Measurements from ENCODE around the gene STRBP. TPM values are rescaled to one million over a fixed set of nuclear protein-coding genes. Genes with fewer than 3 reads are reported as not detected.

Gene STRBP
- total RNA-seq, 1 donor from 2014 or later = 65.9 TPM

DNA sequence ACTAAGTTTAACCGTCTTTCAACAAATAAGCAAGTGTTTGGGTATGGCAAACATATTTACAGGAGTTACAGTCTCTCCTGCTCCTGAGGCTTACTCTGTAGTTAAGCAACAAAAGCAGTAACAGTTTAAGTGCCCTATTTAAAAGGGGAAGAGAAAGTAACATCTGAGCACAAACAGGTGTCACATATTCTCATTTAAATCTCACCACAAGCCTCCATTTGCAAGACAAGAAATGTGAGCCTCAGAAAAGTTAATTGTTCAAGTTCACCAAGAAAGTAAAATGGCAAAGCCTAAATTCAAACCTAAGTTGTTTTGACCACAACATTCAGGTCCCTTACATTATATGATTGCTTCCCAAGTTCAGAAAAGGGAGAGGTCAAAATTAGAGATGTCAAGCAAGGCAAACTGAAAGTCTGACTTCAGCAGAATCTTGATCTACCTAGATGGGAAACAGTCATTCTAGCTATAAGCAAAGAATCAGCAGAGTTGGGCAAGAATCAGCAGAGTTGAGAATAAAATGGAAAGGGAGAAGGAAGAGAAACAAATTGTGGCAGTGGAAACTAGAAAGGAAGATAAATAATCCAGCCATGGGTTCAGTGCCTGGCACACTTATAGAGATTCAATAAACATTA, 93.4 kb downstream of the STRBP start:
- H3K9me3 Mint-ChIP-seq = no peaks in the 10 kb centered on the region
- DNase-seq (ENCODE audit: low spot score in 2 of 2, unreplicated experiment in 2 of 2) = no peak
- H3K27me3 Mint-ChIP-seq (ENCODE audit: low read depth) = no peaks in the 10 kb centered on the region
- H3K4me1 Mint-ChIP-seq = peaks cover 3% of the 10 kb centered on the region
- no peak overlapping the region for H3K4me3 Mint-ChIP-seq
- H3K36me3 Mint-ChIP-seq = peaks cover 7% of the 10 kb centered on the region
- H3K27ac Mint-ChIP-seq = no peak overlapping the region
- TF ChIP-seq, protein P1, sequence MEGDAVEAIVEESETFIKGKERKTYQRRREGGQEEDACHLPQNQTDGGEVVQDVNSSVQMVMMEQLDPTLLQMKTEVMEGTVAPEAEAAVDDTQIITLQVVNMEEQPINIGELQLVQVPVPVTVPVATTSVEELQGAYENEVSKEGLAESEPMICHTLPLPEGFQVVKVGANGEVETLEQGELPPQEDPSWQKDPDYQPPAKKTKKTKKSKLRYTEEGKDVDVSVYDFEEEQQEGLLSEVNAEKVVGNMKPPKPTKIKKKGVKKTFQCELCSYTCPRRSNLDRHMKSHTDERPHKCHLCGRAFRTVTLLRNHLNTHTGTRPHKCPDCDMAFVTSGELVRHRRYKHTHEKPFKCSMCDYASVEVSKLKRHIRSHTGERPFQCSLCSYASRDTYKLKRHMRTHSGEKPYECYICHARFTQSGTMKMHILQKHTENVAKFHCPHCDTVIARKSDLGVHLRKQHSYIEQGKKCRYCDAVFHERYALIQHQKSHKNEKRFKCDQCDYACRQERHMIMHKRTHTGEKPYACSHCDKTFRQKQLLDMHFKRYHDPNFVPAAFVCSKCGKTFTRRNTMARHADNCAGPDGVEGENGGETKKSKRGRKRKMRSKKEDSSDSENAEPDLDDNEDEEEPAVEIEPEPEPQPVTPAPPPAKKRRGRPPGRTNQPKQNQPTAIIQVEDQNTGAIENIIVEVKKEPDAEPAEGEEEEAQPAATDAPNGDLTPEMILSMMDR (IDR thresholded peaks at IDR 0.05; ENCODE audit: unreplicated experiment) = no peak

DNA sequence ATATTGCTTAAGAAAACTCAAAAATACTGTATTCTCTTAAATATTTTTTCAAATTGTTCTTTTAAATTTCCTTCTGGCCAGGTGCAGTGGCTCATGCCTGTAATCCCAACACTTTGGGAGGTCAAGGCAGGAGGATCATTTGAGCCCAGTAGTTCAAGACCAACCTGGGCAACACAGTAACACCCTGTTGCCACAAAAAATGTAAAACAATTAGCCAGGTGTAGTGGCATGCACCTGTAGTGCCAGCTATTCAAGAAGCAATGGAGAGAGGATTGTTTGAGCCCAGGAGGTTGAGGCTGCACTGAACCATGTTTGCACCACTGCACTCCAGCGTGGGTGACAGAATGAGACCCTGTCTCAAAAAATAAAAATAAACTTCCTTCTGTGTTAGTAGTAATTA, 94.3 kb downstream of the STRBP start:
- Mint-ChIP-seq H3K27ac (no peak overlapping the region), H3K4me1 (peaks cover 3% of the 10 kb centered on the region), H3K9me3 (no peaks in the 10 kb centered on the region), H3K27me3 (ENCODE audit: low read depth) (no peaks in the 10 kb centered on the region), H3K36me3 (peaks cover 7% of the 10 kb centered on the region), H3K4me3 (no peak overlapping the region)
- DNase-seq (ENCODE audit: low spot score in 2 of 2, unreplicated experiment in 2 of 2) = no peak
- TF ChIP-seq, protein P1 (IDR thresholded peaks at IDR 0.05; ENCODE audit: unreplicated experiment) = no peak

GRCh38 chr9:123169926-123170325, 98.5 kb downstream of the STRBP start:
- TF ChIP-seq, protein P1 (IDR thresholded peaks at IDR 0.05; ENCODE audit: unreplicated experiment) = no peak
- no peaks in the 10 kb centered on the region for H3K27me3 Mint-ChIP-seq (ENCODE audit: low read depth)
- H3K36me3 Mint-ChIP-seq = peaks cover 4% of the 10 kb centered on the region
- H3K4me3 Mint-ChIP-seq = no peak overlapping the region
- DNase-seq (ENCODE audit: low spot score in 2 of 2, unreplicated experiment in 2 of 2) = no peak
- no peak overlapping the region for H3K27ac Mint-ChIP-seq
- peaks cover 12% of the 10 kb centered on the region for H3K4me1 Mint-ChIP-seq
- H3K9me3 Mint-ChIP-seq = no peaks in the 10 kb centered on the region

DNA sequence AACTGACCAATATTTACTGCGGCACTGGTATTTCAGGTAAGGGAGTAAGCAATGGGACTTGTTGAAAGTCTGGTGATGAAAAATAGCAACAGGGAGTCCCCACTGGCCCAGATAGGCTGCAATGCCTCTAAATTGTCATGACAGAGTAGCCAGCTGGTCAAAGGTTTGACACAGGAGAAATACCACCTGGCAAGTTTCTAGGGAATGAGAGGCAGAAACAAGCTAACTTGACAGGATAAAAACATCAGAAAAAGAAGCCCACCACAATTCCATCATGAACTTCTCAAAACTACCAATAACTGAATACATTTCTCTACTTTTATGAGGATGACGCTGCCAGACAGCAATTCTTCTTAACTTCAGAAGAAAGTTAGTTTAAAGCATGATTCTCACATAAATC, 99.8 kb downstream of the STRBP start:
- peaks cover 12% of the 10 kb centered on the region for H3K4me1 Mint-ChIP-seq
- H3K9me3 Mint-ChIP-seq = no peaks in the 10 kb centered on the region
- peak overlapping the region; percentile 70 for H3K27ac Mint-ChIP-seq
- H3K4me3 Mint-ChIP-seq = no peak overlapping the region
- no peak for DNase-seq (ENCODE audit: low spot score in 2 of 2, unreplicated experiment in 2 of 2)
- TF ChIP-seq, protein P1 (IDR thresholded peaks at IDR 0.05; ENCODE audit: unreplicated experiment) = no peak
- H3K27me3 Mint-ChIP-seq (ENCODE audit: low read depth) = no peaks in the 10 kb centered on the region
- peaks cover 4% of the 10 kb centered on the region for H3K36me3 Mint-ChIP-seq

- DNase-seq (ENCODE audit: low spot score in 2 of 2, unreplicated experiment in 2 of 2) = no peak
- Mint-ChIP-seq H3K36me3 (peaks cover 4% of the 10 kb centered on the region), H3K4me1 (peaks cover 12% of the 10 kb centered on the region), H3K27ac (no peak overlapping the region), H3K4me3 (no peak overlapping the region), H3K9me3 (no peaks in the 10 kb centered on the region), H3K27me3 (ENCODE audit: low read depth) (no peaks in the 10 kb centered on the region)
- TF ChIP-seq, protein P1 (IDR thresholded peaks at IDR 0.05; ENCODE audit: unreplicated experiment) = no peak
Observed at GRCh38 chr9:123167474-123167873, 100.9 kb downstream of the STRBP start.

- DNase-seq (ENCODE audit: low spot score in 2 of 2, unreplicated experiment in 2 of 2) = no peak
- no peak overlapping the region for H3K27ac Mint-ChIP-seq
Observed at GRCh38 chr9:123165813-123166212, 102.6 kb downstream of the STRBP start.

More at GRCh38 chr9:123165813-123166212, 102.6 kb downstream of the STRBP start:
- Mint-ChIP-seq H3K36me3 (no peaks in the 10 kb centered on the region), H3K4me1 (peaks cover 12% of the 10 kb centered on the region), H3K4me3 (no peak overlapping the region), H3K9me3 (no peaks in the 10 kb centered on the region), H3K27me3 (ENCODE audit: low read depth) (no peaks in the 10 kb centered on the region)
- TF ChIP-seq, protein P1 (IDR thresholded peaks at IDR 0.05; ENCODE audit: unreplicated experiment) = no peak
